GM23248 (cell line): ENCODE measurements around the gene ADAMTS17. TPM values are rescaled to one million over a fixed set of nuclear protein-coding genes. Genes with fewer than 3 reads are reported as not detected.

Experiments used
- DNase-seq: peaks from one replicate; pipeline ENCODE4 v3.0.0-alpha.2; 2015
- H2AFZ ChIP-seq: fragments of 200-600 bp; sonication (generic); 2 replicates; pipeline ENCODE4 v1.6.1; 2016; ENCODE audit warnings: antibody characterized with exemption
- H3F3A ChIP-seq: fragments of 200-600 bp; sonication (generic); 2 replicates; pipeline ENCODE4 v1.6.1; 2016; ENCODE audit warnings: mild to moderate bottlenecking, antibody characterized with exemption, mixed run types; ENCODE audit not compliant: insufficient read depth
- H3K27ac ChIP-seq: fragments of 200-600 bp; sonication (generic); 2 replicates; pipeline ENCODE4 v1.5.1; 2016; ENCODE audit warnings: mild to moderate bottlenecking
- H3K27me3 ChIP-seq: fragments of 200-600 bp; sonication (generic); replicated peaks from 2 replicates; pipeline ENCODE4 v1.6.1; 2016; ENCODE audit warnings: mild to moderate bottlenecking; ENCODE audit not compliant: insufficient read depth
- H3K36me3 ChIP-seq: fragments of 200-600 bp; sonication (generic); 2 replicates; pipeline ENCODE4 v1.6.1; 2016; ENCODE audit warnings: low read depth, mild to moderate bottlenecking
- H3K4me1 ChIP-seq: fragments of 200-600 bp; sonication (generic); 2 replicates; pipeline ENCODE4 v1.6.1; 2016; ENCODE audit warnings: mild to moderate bottlenecking; ENCODE audit not compliant: insufficient read depth
- H3K4me2 ChIP-seq: fragments of 200-600 bp; sonication (generic); one replicate; pipeline ENCODE4 v1.6.1; 2016; ENCODE audit warnings: mild to moderate bottlenecking; ENCODE audit not compliant: unreplicated experiment
- H3K4me3 ChIP-seq: fragments of 200-600 bp; sonication (generic); 2 replicates; pipeline ENCODE4 v1.5.1; 2016; ENCODE audit warnings: mild to moderate bottlenecking
- H3K79me2 ChIP-seq: fragments of 200-600 bp; sonication (generic); 2 replicates; pipeline ENCODE4 v1.6.1; 2016; ENCODE audit warnings: mild to moderate bottlenecking; ENCODE audit not compliant: insufficient read depth
- H3K9ac ChIP-seq: fragments of 200-600 bp; sonication (generic); 2 replicates; pipeline ENCODE4 v1.6.1; 2016; ENCODE audit warnings: mild to moderate bottlenecking
- H3K9me2 ChIP-seq: fragments of 200-600 bp; sonication (generic); 2 replicates; pipeline ENCODE4 v1.6.1; 2016; ENCODE audit warnings: mixed run types, mild to moderate bottlenecking, moderate library complexity; ENCODE audit not compliant: insufficient read depth
- H3K9me3 ChIP-seq: fragments of 200-600 bp; sonication (generic); one replicate; pipeline ENCODE4 v1.6.1; 2017; ENCODE audit warnings: low read depth
- H4K20me1 ChIP-seq: fragments of 200-600 bp; sonication (generic); 2 replicates; pipeline ENCODE4 v1.6.0; 2016; ENCODE audit not compliant: insufficient read depth
- EZH2 ChIP-seq: fragments of 200-600 bp; sonication (generic); IDR thresholded peaks from 2 replicates; pipeline ENCODE4 v1.6.1; 2018; ENCODE audit warnings: antibody characterized with exemption, mild to moderate bottlenecking; ENCODE audit not compliant: insufficient read depth, poor library complexity, severe bottlenecking
- EZH2phosphoT487 ChIP-seq: fragments of 200-600 bp; sonication (generic); IDR thresholded peaks from 2 replicates; pipeline ENCODE4 v1.6.1; 2018; ENCODE audit warnings: antibody characterized with exemption, moderate library complexity, mild to moderate bottlenecking, low read depth; ENCODE audit not compliant: insufficient read depth
- WGBS, 2 experiments: methylation state at CpG; one replicate each; pipeline ENCODE4 v1.1.6; 2015 to 2017; ENCODE audit warnings: low lambda C conversion rate in 2 of 2, low coverage in 1 of 2; ENCODE audit errors: missing lambda C conversion rate in 2 of 2; 5-methylcytosine and 5-hydroxymethylcytosine counted together
- in situ Hi-C: fragments of 300-500 bp; cut with MboI; formaldehyde crosslinking; loops from 2 replicates; pipeline ENCODE4 v1.15.0; 2020
- polyA plus RNA-seq: library from polyadenylated mRNA; unstranded; fragments of >200 nt; fragmentation: Nextera tagmentation; extraction: Ambion mirVana; gene quantifications from 2 replicates; pipeline ENCODE4 v1.2.1, GENCODE V29; 2016
- total RNA-seq: library from RNA; depleted of rRNA; stranded (reverse); fragments of >200 nt; shearing (Covaris generic); gene quantifications from 2 replicates; pipeline ENCODE4 v1.2.3, GENCODE V29; 2014

Gene ADAMTS17
- total and polyA plus RNA-seq, 2 experiments from 2014 or later: not detected

GRCh38 chr15:100009372-100009771, 332.4 kb downstream of the ADAMTS17 start:
- in situ Hi-C loops: no loop called here
- Histone ChIP-seq H3K4me3 (no peak overlapping the region), H3K9ac (no peak overlapping the region), H3K9me3 (no peaks in the 10 kb centered on the region), H4K20me1 (no peaks in the 10 kb centered on the region), H3K36me3 (no peaks in the 10 kb centered on the region), H3K9me2 (no peaks in the 10 kb centered on the region), H2AFZ (no peak overlapping the region), H3K79me2 (no peaks in the 10 kb centered on the region), H3F3A (no peaks in the 10 kb centered on the region), H3K27me3 (no peaks in the 10 kb centered on the region), H3K27ac (no peak overlapping the region), H3K4me1 (no peaks in the 10 kb centered on the region), H3K4me2 (no peak overlapping the region)
- 52 to 68% methylated on average over 7 of the region's 7 CpGs for WGBS, 2 experiments
- DNase-seq: no peak
- TF ChIP-seq EZH2phosphoT487 (no peak), EZH2 (no peak)

- Histone ChIP-seq H3K9ac (no peak overlapping the region), H3K36me3 (no peaks in the 10 kb centered on the region), H2AFZ (no peak overlapping the region), H3K4me1 (no peaks in the 10 kb centered on the region), H3K9me3 (no peaks in the 10 kb centered on the region), H4K20me1 (no peaks in the 10 kb centered on the region), H3K4me2 (no peak overlapping the region), H3K79me2 (no peaks in the 10 kb centered on the region), H3K4me3 (no peak overlapping the region), H3K27ac (no peak overlapping the region), H3K9me2 (no peaks in the 10 kb centered on the region), H3F3A (no peaks in the 10 kb centered on the region), H3K27me3 (no peaks in the 10 kb centered on the region)
- TF ChIP-seq EZH2phosphoT487 (no peak), EZH2 (no peak)
- 47 to 59% methylated on average over 6 of the region's 6 CpGs for WGBS, 2 experiments
- in situ Hi-C loops: no loop called here
- no peak for DNase-seq
Observed at GRCh38 chr15:100008258-100008657, 333.5 kb downstream of the ADAMTS17 start.

- DNase-seq: no peak
- no peaks in the 10 kb centered on the region for H3K4me1 ChIP-seq
- 68 to 71% methylated on average over 10 of the region's 10 CpGs for WGBS, 2 experiments
- no peak overlapping the region for H3K27ac ChIP-seq
- no peaks in the 10 kb centered on the region for H3K9me2 ChIP-seq
- H3K27me3 ChIP-seq: no peaks in the 10 kb centered on the region
- H3K4me2 ChIP-seq: no peak overlapping the region
- no peaks in the 10 kb centered on the region for H3F3A ChIP-seq
- in situ Hi-C loops: no loop called here
- H3K9me3 ChIP-seq: no peaks in the 10 kb centered on the region
- no peak overlapping the region for H3K9ac ChIP-seq
- no peaks in the 10 kb centered on the region for H3K36me3 ChIP-seq
- H3K4me3 ChIP-seq: no peak overlapping the region
- H3K79me2 ChIP-seq: no peaks in the 10 kb centered on the region
- H4K20me1 ChIP-seq: no peaks in the 10 kb centered on the region
- TF ChIP-seq EZH2phosphoT487: no peak
- H2AFZ ChIP-seq: no peak overlapping the region
Observed at GRCh38 chr15:100007609-100008008, 334.2 kb downstream of the ADAMTS17 start.

GRCh38 chr15:100005715-100006114, 336.1 kb downstream of the ADAMTS17 start:
- no peak overlapping the region for H3K4me3 ChIP-seq
- no peaks in the 10 kb centered on the region for H4K20me1 ChIP-seq
- no peaks in the 10 kb centered on the region for H3K79me2 ChIP-seq
- no peaks in the 10 kb centered on the region for H3K27me3 ChIP-seq
- no peaks in the 10 kb centered on the region for H3K36me3 ChIP-seq
- in situ Hi-C loops: no loop called here
- no peak for DNase-seq
- H3K4me2 ChIP-seq: no peak overlapping the region
- TF ChIP-seq EZH2 (no peak), EZH2phosphoT487 (no peak)
- no peaks in the 10 kb centered on the region for H3F3A ChIP-seq
- no peaks in the 10 kb centered on the region for H3K9me3 ChIP-seq
- H3K9me2 ChIP-seq: no peaks in the 10 kb centered on the region
- no peak overlapping the region for H2AFZ ChIP-seq
- WGBS, 2 experiments: 29 to 46% methylated on average over 5 of the region's 5 CpGs
- H3K27ac ChIP-seq: no peak overlapping the region
- H3K9ac ChIP-seq: no peak overlapping the region
- H3K4me1 ChIP-seq: no peaks in the 10 kb centered on the region

GRCh38 chr15:100005013-100005412, 336.8 kb downstream of the ADAMTS17 start:
- no peak for DNase-seq
- Histone ChIP-seq H3K27ac (no peak overlapping the region), H3K9ac (no peak overlapping the region), H2AFZ (no peak overlapping the region), H3K9me2 (no peaks in the 10 kb centered on the region), H3K79me2 (no peaks in the 10 kb centered on the region), H3K4me1 (no peaks in the 10 kb centered on the region), H3K4me3 (no peak overlapping the region), H3K27me3 (no peaks in the 10 kb centered on the region), H4K20me1 (no peaks in the 10 kb centered on the region), H3K4me2 (no peak overlapping the region), H3K9me3 (no peaks in the 10 kb centered on the region), H3K36me3 (no peaks in the 10 kb centered on the region), H3F3A (no peaks in the 10 kb centered on the region)
- 59 to 62% methylated on average over 3 of the region's 3 CpGs for WGBS, 2 experiments
- in situ Hi-C loops: no loop called here
- TF ChIP-seq EZH2: no peak
- TF ChIP-seq EZH2phosphoT487: no peak
